Measurements from ENCODE around the gene RNF44.
A peak's percentile ranks its signal among the peaks of the same experiment; 100 is the strongest.

Gene RNF44

GRCh38 chr5:176575488-176576422, 38.6 kb upstream of the RNF44 start:
- no peak overlapping the region for H3K4me3 ChIP-seq (ENCODE audit: control insufficient read depth, low read depth, low read length)
- TF ChIP-seq, protein P1, sequence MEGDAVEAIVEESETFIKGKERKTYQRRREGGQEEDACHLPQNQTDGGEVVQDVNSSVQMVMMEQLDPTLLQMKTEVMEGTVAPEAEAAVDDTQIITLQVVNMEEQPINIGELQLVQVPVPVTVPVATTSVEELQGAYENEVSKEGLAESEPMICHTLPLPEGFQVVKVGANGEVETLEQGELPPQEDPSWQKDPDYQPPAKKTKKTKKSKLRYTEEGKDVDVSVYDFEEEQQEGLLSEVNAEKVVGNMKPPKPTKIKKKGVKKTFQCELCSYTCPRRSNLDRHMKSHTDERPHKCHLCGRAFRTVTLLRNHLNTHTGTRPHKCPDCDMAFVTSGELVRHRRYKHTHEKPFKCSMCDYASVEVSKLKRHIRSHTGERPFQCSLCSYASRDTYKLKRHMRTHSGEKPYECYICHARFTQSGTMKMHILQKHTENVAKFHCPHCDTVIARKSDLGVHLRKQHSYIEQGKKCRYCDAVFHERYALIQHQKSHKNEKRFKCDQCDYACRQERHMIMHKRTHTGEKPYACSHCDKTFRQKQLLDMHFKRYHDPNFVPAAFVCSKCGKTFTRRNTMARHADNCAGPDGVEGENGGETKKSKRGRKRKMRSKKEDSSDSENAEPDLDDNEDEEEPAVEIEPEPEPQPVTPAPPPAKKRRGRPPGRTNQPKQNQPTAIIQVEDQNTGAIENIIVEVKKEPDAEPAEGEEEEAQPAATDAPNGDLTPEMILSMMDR (conservative IDR thresholded peaks at IDR 0.05; ENCODE audit: control insufficient read depth, insufficient read depth, low read depth, low read length) = no peak
- no peak for DNase-seq (ENCODE audit: low read depth)

DNA sequence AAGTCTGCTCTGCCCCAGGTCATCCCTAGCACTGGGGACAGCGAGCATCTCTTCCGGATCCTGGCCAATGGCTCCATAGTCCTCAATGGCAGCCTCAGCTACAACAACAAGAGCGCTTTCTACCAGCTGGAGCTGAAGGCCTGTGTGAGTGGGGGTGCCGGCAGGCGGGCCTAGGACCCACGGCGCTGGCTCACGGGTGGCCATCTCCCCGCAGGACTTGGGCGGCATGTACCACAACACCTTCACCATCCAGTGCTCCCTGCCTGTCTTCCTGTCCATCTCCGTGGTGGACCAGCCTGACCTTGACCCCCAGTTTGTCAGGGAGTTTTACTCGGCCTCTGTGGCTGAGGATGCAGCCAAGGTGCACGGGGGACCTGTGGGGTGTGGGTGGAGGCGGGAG, 37.9 kb upstream of the RNF44 start:
- TF ChIP-seq, protein P1 (conservative IDR thresholded peaks at IDR 0.05; ENCODE audit: control insufficient read depth, insufficient read depth, low read depth, low read length) = no peak
- DNase-seq (ENCODE audit: low read depth) = no peak
- H3K4me3 ChIP-seq (ENCODE audit: control insufficient read depth, low read depth, low read length) = no peak overlapping the region

GRCh38 chr5:176574297-176574591, 37.0 kb upstream of the RNF44 start:
- TF ChIP-seq, protein P1 (conservative IDR thresholded peaks at IDR 0.05; ENCODE audit: control insufficient read depth, insufficient read depth, low read depth, low read length) = no peak
- no peak for DNase-seq (ENCODE audit: low read depth)
- no peak overlapping the region for H3K4me3 ChIP-seq (ENCODE audit: control insufficient read depth, low read depth, low read length)

DNA sequence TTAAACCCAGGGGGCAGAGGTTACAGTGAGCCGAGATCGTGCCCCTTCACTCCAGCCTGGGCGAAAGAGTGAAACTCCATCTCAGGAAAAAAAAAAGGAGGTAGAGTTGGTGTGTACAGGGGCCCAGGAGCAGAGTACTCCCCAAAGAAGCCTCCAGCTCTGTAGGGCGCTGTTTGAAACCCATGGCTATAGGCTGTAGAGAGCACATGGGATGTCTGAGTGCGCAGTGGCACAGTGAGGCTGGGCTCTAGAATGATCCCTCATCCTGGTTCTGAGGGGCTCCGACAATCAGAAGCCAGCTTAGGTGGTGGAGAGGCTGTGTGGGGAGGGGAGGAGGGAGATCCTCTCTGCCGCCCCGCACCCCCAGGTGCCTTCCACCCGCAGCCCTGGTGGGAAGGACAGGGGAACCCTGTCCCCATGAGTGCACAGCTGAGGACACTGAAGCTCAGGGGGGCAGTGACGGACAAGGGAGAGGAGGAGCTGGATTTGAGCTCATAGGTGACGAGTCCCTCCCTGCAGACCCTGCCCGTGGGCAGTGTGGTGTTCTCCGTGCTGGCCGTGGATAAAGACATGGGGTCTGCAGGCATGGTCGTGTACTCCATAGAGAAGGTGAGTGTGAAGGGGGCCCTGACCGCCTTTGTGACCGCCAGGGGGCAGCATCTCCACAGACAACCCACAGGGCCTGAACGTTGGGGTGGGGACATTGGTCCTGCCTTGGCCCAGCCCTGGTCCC, 36.5 kb upstream of the RNF44 start:
- DNase-seq (ENCODE audit: low read depth) = peak; percentile 39
- TF ChIP-seq, protein P1 (conservative IDR thresholded peaks at IDR 0.05; ENCODE audit: control insufficient read depth, insufficient read depth, low read depth, low read length) = peak; percentile 72
- no peak overlapping the region for H3K4me3 ChIP-seq (ENCODE audit: control insufficient read depth, low read depth, low read length)

GRCh38 chr5:176570044-176570443, 32.8 kb upstream of the RNF44 start:
- TF ChIP-seq, protein P1 (conservative IDR thresholded peaks at IDR 0.05; ENCODE audit: control insufficient read depth, insufficient read depth, low read depth, low read length) = peak; percentile 21
- peak; percentile 40 for DNase-seq (ENCODE audit: low read depth)
- H3K4me3 ChIP-seq (ENCODE audit: control insufficient read depth, low read depth, low read length) = no peak overlapping the region

DNA sequence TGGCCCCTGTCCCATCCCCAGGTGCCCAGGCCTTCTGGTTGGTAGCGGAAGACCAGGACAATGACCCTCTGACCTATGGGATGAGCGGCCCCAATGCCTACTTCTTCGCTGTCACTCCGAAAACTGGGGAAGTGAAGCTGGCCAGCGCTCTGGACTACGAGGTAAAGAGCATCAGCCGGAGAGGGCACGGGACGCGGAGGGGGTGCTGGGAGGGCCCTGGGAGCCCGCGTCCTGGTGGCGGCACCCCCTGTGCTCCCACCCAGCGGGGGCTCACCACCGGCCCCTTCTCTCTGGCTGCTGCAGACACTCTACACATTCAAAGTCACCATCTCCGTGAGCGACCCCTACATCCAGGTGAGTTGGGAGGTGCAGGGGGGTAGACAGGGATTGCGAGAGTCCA, 31.5 kb upstream of the RNF44 start:
- no peak overlapping the region for H3K4me3 ChIP-seq (ENCODE audit: control insufficient read depth, low read depth, low read length)
- TF ChIP-seq, protein P1 (conservative IDR thresholded peaks at IDR 0.05; ENCODE audit: control insufficient read depth, insufficient read depth, low read depth, low read length) = no peak
- no peak for DNase-seq (ENCODE audit: low read depth)
